ENCODE measurements around the gene CENPF. TPM values are rescaled to one million over a fixed set of nuclear protein-coding genes. Genes with fewer than 3 reads are reported as not detected.
A peak's percentile ranks its signal among the peaks of the same experiment; 100 is the strongest.

The CENPF gene, protein sequence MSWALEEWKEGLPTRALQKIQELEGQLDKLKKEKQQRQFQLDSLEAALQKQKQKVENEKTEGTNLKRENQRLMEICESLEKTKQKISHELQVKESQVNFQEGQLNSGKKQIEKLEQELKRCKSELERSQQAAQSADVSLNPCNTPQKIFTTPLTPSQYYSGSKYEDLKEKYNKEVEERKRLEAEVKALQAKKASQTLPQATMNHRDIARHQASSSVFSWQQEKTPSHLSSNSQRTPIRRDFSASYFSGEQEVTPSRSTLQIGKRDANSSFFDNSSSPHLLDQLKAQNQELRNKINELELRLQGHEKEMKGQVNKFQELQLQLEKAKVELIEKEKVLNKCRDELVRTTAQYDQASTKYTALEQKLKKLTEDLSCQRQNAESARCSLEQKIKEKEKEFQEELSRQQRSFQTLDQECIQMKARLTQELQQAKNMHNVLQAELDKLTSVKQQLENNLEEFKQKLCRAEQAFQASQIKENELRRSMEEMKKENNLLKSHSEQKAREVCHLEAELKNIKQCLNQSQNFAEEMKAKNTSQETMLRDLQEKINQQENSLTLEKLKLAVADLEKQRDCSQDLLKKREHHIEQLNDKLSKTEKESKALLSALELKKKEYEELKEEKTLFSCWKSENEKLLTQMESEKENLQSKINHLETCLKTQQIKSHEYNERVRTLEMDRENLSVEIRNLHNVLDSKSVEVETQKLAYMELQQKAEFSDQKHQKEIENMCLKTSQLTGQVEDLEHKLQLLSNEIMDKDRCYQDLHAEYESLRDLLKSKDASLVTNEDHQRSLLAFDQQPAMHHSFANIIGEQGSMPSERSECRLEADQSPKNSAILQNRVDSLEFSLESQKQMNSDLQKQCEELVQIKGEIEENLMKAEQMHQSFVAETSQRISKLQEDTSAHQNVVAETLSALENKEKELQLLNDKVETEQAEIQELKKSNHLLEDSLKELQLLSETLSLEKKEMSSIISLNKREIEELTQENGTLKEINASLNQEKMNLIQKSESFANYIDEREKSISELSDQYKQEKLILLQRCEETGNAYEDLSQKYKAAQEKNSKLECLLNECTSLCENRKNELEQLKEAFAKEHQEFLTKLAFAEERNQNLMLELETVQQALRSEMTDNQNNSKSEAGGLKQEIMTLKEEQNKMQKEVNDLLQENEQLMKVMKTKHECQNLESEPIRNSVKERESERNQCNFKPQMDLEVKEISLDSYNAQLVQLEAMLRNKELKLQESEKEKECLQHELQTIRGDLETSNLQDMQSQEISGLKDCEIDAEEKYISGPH (N-terminal part only)
- total RNA-seq, result 1.5 TPM
- long read RNA-seq, result 0 reads

DNA sequence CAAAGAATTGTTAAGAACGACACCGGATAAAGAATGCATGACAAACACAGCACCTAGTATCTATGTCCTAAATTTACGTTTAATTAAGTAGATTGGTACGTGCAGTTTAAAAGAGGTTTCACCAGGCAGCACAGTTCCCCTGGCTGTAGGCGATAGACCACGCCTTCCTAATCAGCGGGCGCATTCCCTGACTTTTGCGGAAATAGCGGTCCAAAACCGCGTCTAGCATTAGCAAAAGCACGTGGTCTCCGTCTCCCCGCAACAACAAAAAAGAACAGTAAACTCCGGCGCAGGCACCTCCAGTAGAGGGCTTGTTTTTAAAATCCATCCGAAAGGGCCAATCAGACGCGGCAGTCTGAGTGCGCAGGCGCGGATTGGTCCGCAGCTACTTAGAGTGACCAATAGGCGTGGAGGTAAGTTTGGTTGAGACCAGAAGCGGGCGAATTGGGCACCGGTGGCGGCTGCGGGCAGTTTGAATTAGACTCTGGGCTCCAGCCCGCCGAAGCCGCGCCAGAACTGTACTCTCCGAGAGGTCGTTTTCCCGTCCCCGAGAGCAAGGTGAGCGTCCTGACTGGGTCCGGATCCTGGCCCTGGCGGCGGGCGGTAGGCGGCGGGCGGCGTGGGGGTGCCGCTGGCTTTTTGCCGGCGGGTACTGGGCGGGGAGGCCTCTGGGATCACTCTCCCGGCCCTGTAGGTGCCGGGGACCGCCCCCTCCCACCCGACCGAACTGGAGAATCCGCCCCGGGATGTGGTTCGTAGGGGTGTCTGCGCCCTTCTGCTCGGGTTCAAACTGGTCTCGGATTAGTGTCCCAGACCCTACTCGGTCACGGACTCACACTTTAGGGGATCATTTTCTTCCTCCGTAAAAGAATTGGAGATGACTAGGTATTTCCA lies at the start of gene CENPF:
Gene CENPF (plus strand): TSS at position 432 of the 894 bp plus-strand sequence. CDS start 10,560 bp downstream, outside the sequence.
- ATAC-seq (peak; percentile 100), DNase-seq (peak; percentile 96)
- Histone ChIP-seq H3K27ac (no peak within 1 kb of the TSS), H3K27me3 (no peaks in the 10 kb centered on the region), H3K4me3 (peak within 1 kb of the TSS; percentile 80), H3K36me3 (no peaks in the 10 kb centered on the region), H3K4me1 (peaks cover 11% of the 10 kb centered on the region), H3K9me3 (no peaks in the 10 kb centered on the region)
- intact Hi-C loops (cut with DNase I), result no loop called here
- TF ChIP-seq, protein P1, sequence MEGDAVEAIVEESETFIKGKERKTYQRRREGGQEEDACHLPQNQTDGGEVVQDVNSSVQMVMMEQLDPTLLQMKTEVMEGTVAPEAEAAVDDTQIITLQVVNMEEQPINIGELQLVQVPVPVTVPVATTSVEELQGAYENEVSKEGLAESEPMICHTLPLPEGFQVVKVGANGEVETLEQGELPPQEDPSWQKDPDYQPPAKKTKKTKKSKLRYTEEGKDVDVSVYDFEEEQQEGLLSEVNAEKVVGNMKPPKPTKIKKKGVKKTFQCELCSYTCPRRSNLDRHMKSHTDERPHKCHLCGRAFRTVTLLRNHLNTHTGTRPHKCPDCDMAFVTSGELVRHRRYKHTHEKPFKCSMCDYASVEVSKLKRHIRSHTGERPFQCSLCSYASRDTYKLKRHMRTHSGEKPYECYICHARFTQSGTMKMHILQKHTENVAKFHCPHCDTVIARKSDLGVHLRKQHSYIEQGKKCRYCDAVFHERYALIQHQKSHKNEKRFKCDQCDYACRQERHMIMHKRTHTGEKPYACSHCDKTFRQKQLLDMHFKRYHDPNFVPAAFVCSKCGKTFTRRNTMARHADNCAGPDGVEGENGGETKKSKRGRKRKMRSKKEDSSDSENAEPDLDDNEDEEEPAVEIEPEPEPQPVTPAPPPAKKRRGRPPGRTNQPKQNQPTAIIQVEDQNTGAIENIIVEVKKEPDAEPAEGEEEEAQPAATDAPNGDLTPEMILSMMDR (IDR thresholded peaks at IDR 0.05), result peak; percentile 36

DNA sequence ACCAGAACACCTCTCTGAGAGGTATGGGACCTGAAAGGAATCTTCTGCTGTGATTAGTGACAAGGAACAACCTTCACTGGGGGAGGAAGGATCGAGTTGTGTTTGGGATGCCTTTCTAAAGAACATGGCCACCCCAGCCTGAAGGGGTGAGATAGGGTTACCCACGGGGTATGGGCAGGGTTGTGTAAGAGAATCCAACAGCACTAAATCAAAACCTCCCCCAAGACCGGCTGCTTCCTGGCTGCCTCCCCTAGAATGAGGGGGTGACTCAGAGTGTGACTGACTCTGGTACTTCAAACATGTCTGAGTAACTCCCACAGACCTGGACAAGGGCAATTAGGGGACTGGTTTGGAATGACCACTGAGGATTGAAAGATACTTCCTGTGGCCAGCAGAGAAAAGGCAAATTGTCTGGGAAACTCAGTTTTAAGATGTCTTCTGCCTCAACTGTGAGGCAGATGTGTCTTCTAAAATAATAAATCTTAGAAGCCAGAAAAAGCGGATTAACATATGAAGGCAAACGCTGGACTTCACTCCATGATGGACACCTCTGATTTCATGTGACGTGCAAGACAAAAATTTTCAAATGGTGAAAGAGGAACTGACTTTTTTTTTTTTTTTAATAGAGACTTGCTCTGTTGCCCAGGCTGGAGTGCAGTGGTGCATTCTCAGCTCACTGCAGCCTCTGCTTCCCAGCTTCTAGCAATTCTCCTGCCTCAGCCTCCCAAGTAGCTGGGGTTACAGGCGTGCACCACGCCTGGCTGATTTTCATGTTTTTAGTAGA lies 44.9 kb upstream of the CENPF start:
- ATAC-seq, result no peak
- TF ChIP-seq, protein P1 (IDR thresholded peaks at IDR 0.05), result no peak
- intact Hi-C loops (cut with DNase I), result no loop called here

DNA sequence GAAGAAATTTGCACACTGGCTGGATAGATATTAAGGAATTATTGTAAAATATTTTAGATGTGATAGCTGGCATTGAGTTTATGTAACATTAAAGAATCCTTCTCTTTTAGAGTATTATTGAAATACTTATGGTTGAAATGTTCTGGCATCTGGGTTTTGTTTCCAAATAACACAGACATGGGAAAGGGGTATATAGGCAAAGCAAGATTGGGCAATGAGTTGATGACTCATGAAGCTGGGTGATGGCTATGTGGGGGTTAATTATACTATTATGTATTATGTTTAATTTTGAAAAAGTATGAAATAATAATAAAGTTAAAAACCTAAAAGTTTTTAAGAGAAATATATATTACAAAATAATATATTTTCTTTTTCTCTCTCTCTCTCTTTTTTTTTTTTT lies 39.1 kb upstream of the CENPF start:
- no peak overlapping the region for H3K27ac ChIP-seq
- intact Hi-C loops (cut with DNase I), result no loop called here
- ATAC-seq (no peak), DNase-seq (no peak)
- H3K27me3 ChIP-seq, result no peaks in the 10 kb centered on the region
- H3K9me3 ChIP-seq, result no peaks in the 10 kb centered on the region
- TF ChIP-seq, protein P1 (IDR thresholded peaks at IDR 0.05), result no peak
- H3K36me3 ChIP-seq, result no peaks in the 10 kb centered on the region
- H3K4me1 ChIP-seq, result no peaks in the 10 kb centered on the region
- H3K4me3 ChIP-seq, result no peak overlapping the region

More for the DNA sequence above, 44.9 kb upstream of the CENPF start:
- no peaks in the 10 kb centered on the region for H3K4me1 ChIP-seq
- no peak overlapping the region for H3K27ac ChIP-seq
- no peaks in the 10 kb centered on the region for H3K27me3 ChIP-seq
- no peaks in the 10 kb centered on the region for H3K9me3 ChIP-seq
- no peak for DNase-seq
- H3K4me3 ChIP-seq, result no peak overlapping the region
- no peaks in the 10 kb centered on the region for H3K36me3 ChIP-seq

DNA sequence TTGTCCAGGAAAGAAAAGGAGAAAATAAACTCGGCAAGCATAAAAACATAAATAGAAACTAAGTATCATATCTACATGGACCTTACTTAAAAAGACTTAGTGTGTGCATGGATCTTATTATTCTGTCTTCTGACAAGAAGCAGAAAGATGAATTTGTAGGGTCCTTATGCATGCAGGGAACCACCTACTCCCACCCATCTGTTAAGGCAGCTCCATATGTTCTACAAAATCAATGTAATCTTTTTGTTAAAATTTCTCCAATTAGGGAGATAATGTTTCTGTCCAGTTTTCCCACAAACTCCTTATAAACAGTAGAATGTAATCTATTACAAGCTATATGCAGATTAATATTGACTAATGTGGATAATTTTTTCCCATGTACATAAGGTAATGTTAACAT lies 37.7 kb upstream of the CENPF start:
- TF ChIP-seq, protein P1 (IDR thresholded peaks at IDR 0.05), result no peak
- intact Hi-C loops (cut with DNase I), result no loop called here
- no peaks in the 10 kb centered on the region for H3K4me1 ChIP-seq
- H3K27ac ChIP-seq, result no peak overlapping the region
- DNase-seq (no peak), ATAC-seq (no peak)
- H3K4me3 ChIP-seq, result no peak overlapping the region
- no peaks in the 10 kb centered on the region for H3K27me3 ChIP-seq
- H3K9me3 ChIP-seq, result no peaks in the 10 kb centered on the region
- no peaks in the 10 kb centered on the region for H3K36me3 ChIP-seq
